Inflammatory macrophage treated with lipopolysaccharide for 4 hours (primary cell): Measurements from ENCODE around the gene UBAC2.

Experiments
- DNase-seq: peaks from one replicate; pipeline ENCODE4 v3.0.0-alpha.2; 2020

Gene UBAC2

GRCh38 chr13:99298056-99298455, 97.4 kb downstream of the UBAC2 start:
- no peak for DNase-seq

- no peak for DNase-seq
These were observed 98.7 kb downstream of the UBAC2 start for GRCh38 chr13:99299256-99299919.

- no peak for DNase-seq
These were observed 99.3 kb downstream of the UBAC2 start for GRCh38 chr13:99299920-99300341.

- DNase-seq = no peak
These were observed 100.6 kb downstream of the UBAC2 start for GRCh38 chr13:99301056-99301838.

GRCh38 chr13:99301913-99302636, 101.4 kb downstream of the UBAC2 start:
- DNase-seq = no peak

- no peak for DNase-seq
These were observed 102.2 kb downstream of the UBAC2 start for GRCh38 chr13:99302637-99303505.

- DNase-seq = peak; percentile 67
These were observed 103.3 kb downstream of the UBAC2 start for GRCh38 chr13:99303863-99304521.

GRCh38 chr13:99304541-99304940, 103.9 kb downstream of the UBAC2 start:
- no peak for DNase-seq

GRCh38 chr13:99305158-99305557, 104.5 kb downstream of the UBAC2 start:
- no peak for DNase-seq

- no peak for DNase-seq
These were observed 104.9 kb downstream of the UBAC2 start for GRCh38 chr13:99305566-99305965.

- peak; percentile 86 for DNase-seq
These were observed 106.6 kb downstream of the UBAC2 start, which contains the start of gene GPR183 for GRCh38 chr13:99307247-99307646. GPR183 (minus strand) TSS chr13:99307399; CDS start chr13:99296145, 11,254 bp downstream.

- DNase-seq = peak; percentile 74
These were observed 107.1 kb downstream of the UBAC2 start for GRCh38 chr13:99307648-99308339.

- DNase-seq = peak; percentile 67
These were observed 107.9 kb downstream of the UBAC2 start for GRCh38 chr13:99308471-99309087.

GRCh38 chr13:99310382-99311031, 109.9 kb downstream of the UBAC2 start:
- DNase-seq = peak; percentile 95

GRCh38 chr13:99311137-99311536, 110.5 kb downstream of the UBAC2 start:
- DNase-seq = no peak

- DNase-seq = no peak
These were observed 111.3 kb downstream of the UBAC2 start for GRCh38 chr13:99311748-99312492.

- peak; percentile 99 for DNase-seq
These were observed 111.8 kb downstream of the UBAC2 start for GRCh38 chr13:99312493-99312883.

- no peak for DNase-seq
These were observed 112.8 kb downstream of the UBAC2 start for GRCh38 chr13:99313501-99313900.

GRCh38 chr13:99313941-99314340, 113.3 kb downstream of the UBAC2 start:
- no peak for DNase-seq
